Femur (tissue), 1 donor: ENCODE results near the gene LCN15.

Source experiments
- DNase-seq: peaks from one replicate; pipeline ENCODE4 v3.0.0-alpha.2; 2017

The LCN15 gene

DNA sequence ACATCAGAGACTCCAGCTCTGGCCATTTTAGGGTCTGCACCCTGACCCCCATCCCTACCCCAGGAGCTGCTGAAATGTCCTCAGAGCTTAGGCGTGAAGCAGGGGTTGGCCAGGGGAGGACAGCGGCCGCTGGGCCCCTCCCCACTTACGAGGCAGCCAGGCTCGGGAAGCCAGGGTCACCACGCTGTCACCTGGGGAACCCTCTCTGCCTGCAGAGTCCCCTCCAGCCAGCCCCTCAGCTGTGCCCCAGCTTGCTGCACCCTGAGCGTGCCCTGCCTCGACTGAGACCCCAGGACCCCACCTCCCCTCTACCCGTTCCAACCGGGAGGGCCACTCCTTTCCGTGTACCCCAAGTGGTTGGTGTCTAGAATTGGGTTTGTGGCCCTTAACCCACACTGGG, 24.2 kb downstream of the LCN15 start:
- DNase-seq = no peak

DNA sequence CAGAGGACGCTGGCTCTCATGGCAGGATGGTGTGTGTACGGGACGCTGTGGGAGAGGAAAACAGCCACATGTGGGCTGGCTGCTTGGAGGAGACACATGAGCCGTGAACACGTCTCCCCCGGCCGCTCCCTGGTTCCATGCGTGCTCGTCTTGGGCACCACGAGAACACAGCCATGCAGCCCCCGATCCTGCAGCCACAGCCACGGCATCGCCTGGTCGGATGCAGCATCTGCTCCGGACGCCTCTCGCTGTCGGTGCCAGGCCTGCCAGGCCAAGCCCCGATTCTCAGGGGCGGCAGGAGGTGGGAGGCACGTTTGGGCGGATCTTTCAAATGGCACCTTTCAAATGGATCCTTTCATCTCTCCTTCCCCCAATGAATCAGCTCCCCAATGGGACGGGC, 24.8 kb downstream of the LCN15 start:
- no peak for DNase-seq

- no peak for DNase-seq
These were observed 25.4 kb downstream of the LCN15 start for GRCh38 chr9:136738960-136739359.

GRCh38 chr9:136735812-136736480, 28.4 kb downstream of the LCN15 start:
- DNase-seq = no peak

- DNase-seq = no peak
These were observed 29.4 kb downstream of the LCN15 start for GRCh38 chr9:136734837-136735496.

DNA sequence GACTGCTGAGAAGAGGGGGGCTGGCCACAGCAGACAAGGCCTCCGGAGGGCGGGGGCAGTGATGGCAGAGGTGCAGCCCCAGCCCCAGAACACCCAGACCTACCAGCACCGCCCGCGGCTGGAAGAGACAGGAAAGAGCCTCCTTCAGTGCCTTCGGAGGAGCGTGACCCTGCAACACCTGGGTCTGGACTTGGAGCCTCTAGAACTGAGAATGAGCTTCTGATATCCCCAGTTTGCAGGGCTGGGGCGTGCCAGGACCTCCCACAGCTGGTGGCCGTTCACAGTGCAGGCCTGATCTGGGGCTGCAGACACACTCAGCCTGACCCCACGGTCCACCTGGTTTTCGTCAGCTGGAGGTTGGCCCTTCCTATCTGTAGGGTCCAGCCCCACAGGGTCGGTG, 30.7 kb downstream of the LCN15 start:
- DNase-seq = no peak

- no peak for DNase-seq
These were observed 31.7 kb downstream of the LCN15 start for GRCh38 chr9:136732444-136733178.

DNA sequence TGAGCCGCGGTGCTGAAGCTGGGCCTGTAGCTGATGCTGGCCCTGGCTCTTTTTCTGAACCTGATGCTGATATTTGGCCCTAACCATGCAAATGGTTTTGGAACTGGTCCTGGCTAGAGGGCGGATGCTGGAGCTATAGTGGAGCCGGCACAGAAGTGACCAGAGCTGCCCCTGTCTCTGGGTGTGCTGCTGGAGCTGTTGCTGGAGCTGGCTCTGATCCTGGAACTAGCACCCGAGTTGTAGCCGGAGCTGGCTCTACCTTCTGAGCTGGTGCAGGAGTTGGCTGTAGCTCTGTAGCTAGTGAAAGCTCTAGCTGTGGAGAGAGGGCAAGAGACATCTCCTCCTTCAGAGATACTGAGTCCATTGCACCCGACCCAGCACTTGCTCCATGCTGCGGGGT, 34.4 kb downstream of the LCN15 start:
- DNase-seq = no peak

GRCh38 chr9:136729144-136729543, 35.2 kb downstream of the LCN15 start:
- no peak for DNase-seq

- DNase-seq = peak; percentile 50
These were observed 35.7 kb downstream of the LCN15 start for GRCh38 chr9:136728548-136729123.

DNA sequence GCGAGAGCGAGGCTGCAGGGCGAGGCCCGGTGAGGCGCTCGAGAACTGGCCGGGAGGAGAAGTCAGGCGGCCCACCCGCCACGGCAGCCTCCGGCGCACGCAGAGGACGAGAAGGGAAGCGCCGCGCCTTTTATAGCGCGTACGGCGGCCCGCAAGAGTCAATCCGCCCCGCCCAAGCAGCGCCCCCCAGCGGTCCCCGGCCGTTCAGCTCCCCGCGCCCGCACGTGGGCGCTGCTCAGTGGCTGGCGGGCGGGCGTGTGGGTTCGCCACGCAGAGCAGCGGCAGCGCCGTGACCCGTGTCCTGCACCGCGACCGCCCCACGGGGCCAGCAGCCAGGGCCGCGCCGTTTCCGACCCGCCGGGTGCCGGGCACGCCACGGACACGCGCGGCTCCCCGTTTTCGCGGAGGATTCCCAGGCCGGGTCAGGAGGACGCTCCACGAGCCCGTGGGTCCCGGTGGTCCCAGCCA, 36.2 kb downstream of the LCN15 start:
- peak; percentile 93 for DNase-seq

DNA sequence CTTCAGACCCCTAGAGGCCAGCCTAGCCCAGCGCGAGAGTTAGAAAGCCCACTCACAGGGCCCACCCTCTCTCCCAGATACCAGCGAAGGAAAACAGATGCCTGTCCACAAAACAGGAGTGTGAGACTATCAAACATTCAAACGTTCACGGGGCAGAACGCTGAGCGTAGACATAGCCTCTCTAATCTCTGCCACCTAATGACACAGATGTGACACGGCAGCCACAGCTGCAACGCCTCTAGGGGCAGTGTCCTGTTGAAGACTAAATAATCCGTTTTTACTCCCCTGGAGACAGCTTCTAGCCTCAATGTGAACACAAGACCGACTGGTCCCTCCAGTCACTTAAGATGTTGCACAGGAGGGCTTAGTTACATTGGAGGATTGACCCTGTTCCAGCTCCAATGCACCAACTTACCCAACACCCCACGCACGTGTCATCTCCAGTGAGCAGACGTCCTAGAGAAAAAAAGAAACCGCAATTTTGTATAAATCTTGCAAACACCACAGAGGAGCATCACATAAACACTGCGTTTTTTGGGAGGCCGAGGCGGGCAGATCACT, 37.6 kb downstream of the LCN15 start:
- DNase-seq = no peak

GRCh38 chr9:136726118-136726517, 38.2 kb downstream of the LCN15 start:
- DNase-seq = no peak

- no peak for DNase-seq
These were observed 38.7 kb downstream of the LCN15 start for GRCh38 chr9:136725612-136726011.

DNA sequence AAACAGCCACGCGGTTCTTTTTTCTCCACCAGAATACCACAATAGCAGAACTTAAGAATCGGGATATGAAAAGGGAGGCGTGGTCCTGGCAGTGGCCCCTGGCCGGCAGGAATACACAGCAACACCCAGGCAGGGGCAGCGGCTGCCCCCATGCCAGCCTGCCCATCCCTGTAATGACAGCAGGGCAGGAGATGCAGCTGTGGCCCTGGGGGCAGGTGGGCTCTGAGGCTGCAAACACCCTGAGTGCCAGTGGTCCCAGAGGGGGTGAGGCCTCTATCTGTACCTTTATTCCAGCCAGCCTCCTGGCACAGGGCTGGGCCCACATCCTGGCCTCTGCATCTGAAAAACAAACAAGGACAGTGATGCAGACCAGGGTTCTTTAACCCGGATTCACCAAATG, 39.5 kb downstream of the LCN15 start:
- DNase-seq = no peak

GRCh38 chr9:136723989-136724388, 40.3 kb downstream of the LCN15 start:
- no peak for DNase-seq

DNA sequence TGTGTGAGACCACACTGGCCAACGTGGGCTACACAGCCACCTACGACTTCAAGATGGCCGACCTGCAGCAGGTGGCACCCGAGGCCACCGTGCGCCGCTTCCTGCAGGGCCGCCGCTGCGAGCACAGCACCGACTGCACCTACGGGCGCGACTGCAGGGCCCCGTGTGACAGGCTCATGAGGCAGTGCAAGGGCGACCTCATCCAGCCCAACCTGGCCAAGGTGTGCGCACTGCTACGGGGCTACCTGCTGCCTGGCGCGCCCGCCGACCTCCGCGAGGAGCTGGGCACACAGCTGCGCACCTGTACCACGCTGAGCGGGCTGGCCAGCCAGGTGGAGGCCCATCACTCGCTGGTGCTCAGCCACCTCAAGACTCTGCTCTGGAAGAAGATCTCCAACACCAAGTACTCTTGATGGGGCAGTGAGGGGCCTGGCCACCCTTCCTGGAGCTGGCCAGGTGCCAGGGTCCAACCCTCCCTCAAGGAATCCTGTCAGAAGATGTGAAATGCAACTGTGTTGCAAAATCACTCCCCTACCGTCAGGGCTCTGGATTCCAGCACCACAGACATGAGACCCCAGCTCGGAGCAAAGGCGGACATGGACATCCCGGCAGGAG, 40.8 kb downstream of the LCN15 start:
- no peak for DNase-seq

DNA sequence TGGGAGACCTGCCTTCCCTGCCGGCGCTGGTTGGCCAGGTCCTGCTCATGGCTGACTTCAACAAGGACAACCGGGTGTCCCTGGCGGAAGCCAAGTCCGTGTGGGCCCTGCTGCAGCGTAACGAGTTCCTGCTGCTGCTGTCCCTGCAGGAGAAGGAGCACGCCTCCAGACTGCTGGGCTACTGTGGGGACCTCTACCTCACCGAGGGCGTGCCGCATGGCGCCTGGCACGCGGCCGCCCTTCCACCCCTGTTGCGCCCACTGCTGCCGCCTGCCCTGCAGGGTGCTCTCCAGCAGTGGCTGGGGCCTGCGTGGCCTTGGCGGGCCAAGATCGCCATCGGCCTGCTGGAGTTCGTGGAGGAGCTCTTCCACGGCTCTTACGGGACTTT, 41.4 kb downstream of the LCN15 start:
- DNase-seq = no peak

DNA sequence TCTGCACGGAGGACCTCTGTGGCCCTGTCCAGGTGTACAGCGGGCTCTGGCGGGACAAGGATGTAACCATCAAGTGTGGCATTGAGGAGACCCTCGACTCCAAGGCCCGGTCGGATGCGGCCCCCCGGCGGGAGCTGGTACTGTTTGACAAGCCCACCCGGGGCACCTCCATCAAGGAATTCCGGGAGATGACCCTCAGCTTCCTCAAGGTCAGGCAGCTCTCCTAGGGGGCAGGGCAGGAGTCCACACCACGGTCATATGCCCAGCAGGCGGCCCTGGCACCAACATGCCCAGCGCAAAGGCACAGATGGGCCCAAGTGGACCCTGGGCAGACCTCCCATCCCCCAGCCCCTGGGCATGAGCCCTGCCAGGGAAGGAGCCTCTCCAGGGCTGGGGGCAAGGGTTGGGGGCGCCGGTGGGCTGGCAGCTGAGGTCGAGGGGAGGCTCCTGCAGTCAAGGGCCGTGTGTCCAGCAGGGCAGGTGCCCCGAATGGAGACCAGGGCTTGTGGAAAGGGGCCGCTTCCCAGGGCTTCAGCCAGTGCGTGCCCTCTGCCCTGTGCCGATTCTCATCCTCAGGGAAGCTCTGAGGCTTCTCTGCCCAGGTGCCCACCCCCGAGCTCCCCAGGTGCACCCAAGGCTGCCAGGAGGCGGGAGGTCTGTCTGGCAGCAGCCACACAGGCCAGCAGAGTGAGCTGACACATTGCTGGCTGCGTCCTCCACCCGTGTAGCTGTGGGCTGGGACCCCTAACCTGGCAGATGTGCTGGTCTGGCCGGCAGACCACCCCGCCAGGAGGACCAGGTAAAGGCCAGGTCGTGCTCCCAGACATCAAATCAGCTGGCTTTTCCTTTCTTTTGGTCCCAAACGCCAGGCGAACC, 42.0 kb downstream of the LCN15 start:
- DNase-seq = no peak

DNA sequence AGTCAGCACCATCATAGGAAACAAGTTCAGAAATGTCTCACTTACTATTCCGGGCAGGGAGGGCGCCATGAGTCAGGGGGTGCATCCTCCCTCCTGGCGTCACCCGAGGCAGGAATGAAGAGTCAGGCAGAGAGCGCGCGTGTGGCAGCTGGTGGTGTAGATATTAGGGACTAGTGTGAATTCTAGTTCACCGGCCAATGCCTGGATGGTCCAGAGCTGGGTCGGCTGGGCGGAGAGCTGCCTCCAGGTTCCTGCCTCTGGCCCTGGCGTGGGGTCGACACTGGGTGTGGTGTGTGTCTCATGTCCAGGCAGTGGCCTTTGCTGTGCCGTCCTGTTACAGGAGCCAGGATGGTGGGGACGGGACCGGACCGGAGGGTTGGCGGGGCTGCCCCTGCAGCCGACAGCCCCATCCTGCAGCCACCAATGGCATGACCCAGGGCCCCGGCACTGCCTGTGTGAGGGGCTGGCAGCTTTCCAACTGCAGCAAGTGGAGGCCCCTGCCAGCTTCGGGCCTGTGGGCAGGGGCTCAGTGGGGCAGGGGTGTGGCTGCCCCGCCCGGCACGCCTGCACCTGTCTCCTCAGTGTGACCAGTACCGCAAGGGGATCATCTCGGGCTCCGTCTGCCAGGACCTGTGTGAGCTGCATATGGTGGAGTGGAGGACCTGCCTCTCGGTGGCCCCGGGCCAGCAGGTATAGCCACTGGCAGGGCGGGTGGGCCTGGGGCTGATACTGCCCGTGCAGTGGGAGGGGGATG, 42.8 kb downstream of the LCN15 start:
- DNase-seq = peak; percentile 52

DNA sequence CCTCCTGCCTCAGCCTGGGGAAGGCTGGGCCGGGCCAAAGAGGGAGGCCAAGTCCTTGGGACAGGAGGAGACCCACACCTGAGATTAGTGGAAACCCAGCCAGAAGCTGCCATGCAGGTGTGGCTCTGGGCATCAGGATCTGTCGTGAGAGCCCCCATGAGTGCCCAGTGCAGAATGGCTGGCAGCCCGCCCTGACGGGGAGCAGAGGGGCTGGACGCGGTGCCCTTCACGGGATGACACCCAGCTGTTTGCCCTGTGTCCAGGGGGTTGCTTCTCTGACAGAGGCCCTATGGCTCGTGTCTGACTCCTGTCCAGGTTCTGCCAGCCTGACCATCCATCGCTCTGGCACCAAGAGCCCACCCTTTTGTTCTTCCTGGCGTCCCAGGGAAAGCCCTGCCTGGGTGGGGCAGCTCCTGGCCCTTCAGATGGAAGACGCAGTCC, 43.4 kb downstream of the LCN15 start:
- no peak for DNase-seq
